Measurements from ENCODE around the gene ABCC4.
"Not testable (repeated sequence)": the region's sequence is repeated elsewhere in the genome, so short reads cannot be mapped to it uniquely, and the experiment has no call there.

DNA sequence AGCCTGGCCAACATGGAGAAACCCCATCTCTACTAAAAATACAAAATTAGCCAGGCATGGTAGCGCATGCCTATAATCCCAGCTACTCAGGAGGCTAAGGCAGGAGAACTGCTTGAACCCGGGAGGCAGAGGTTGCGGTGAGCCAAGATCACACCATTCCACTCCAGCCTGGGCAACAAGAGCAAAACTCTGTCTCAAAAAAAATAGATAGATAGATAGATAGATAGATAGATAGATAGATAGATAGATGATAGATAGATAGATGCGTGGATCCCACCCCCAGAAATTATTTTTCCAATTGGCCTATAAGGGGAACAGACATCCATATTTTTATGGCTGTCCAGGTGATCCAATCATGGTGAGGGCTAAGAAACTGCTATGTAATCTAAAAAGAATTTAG is 11.3 kb downstream of the ABCC4 start:
- TF ChIP-seq, protein P1, sequence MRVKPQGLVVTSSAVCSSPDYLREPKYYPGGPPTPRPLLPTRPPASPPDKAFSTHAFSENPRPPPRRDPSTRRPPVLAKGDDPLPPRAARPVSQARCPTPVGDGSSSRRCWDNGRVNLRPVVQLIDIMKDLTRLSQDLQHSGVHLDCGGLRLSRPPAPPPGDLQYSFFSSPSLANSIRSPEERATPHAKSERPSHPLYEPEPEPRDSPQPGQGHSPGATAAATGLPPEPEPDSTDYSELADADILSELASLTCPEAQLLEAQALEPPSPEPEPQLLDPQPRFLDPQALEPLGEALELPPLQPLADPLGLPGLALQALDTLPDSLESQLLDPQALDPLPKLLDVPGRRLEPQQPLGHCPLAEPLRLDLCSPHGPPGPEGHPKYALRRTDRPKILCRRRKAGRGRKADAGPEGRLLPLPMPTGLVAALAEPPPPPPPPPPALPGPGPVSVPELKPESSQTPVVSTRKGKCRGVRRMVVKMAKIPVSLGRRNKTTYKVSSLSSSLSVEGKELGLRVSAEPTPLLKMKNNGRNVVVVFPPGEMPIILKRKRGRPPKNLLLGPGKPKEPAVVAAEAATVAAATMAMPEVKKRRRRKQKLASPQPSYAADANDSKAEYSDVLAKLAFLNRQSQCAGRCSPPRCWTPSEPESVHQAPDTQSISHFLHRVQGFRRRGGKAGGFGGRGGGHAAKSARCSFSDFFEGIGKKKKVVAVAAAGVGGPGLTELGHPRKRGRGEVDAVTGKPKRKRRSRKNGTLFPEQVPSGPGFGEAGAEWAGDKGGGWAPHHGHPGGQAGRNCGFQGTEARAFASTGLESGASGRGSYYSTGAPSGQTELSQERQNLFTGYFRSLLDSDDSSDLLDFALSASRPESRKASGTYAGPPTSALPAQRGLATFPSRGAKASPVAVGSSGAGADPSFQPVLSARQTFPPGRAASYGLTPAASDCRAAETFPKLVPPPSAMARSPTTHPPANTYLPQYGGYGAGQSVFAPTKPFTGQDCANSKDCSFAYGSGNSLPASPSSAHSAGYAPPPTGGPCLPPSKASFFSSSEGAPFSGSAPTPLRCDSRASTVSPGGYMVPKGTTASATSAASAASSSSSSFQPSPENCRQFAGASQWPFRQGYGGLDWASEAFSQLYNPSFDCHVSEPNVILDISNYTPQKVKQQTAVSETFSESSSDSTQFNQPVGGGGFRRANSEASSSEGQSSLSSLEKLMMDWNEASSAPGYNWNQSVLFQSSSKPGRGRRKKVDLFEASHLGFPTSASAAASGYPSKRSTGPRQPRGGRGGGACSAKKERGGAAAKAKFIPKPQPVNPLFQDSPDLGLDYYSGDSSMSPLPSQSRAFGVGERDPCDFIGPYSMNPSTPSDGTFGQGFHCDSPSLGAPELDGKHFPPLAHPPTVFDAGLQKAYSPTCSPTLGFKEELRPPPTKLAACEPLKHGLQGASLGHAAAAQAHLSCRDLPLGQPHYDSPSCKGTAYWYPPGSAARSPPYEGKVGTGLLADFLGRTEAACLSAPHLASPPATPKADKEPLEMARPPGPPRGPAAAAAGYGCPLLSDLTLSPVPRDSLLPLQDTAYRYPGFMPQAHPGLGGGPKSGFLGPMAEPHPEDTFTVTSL (CRISPR knock-in tag; IDR thresholded peaks at IDR 0.05; ENCODE audit: borderline replicate concordance), result not testable (repeated sequence)
- TF ChIP-seq, protein P2, sequence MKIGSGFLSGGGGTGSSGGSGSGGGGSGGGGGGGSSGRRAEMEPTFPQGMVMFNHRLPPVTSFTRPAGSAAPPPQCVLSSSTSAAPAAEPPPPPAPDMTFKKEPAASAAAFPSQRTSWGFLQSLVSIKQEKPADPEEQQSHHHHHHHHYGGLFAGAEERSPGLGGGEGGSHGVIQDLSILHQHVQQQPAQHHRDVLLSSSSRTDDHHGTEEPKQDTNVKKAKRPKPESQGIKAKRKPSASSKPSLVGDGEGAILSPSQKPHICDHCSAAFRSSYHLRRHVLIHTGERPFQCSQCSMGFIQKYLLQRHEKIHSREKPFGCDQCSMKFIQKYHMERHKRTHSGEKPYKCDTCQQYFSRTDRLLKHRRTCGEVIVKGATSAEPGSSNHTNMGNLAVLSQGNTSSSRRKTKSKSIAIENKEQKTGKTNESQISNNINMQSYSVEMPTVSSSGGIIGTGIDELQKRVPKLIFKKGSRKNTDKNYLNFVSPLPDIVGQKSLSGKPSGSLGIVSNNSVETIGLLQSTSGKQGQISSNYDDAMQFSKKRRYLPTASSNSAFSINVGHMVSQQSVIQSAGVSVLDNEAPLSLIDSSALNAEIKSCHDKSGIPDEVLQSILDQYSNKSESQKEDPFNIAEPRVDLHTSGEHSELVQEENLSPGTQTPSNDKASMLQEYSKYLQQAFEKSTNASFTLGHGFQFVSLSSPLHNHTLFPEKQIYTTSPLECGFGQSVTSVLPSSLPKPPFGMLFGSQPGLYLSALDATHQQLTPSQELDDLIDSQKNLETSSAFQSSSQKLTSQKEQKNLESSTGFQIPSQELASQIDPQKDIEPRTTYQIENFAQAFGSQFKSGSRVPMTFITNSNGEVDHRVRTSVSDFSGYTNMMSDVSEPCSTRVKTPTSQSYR (CRISPR knock-in tag; IDR thresholded peaks at IDR 0.05; ENCODE audit: borderline replicate concordance), result not testable (repeated sequence)
- not testable (repeated sequence) for TF ChIP-seq TARDBP, ELF3, NCOA1 (CRISPR knock-in tag; IDR thresholded peaks at IDR 0.05)

Data from HepG2 (cell line).